Activated gamma-delta T cell (primary cell): ENCODE results near the gene ZSWIM2.
"Not testable (repeated sequence)": the region's sequence is repeated elsewhere in the genome, so short reads cannot be mapped to it uniquely, and the experiment has no call there.

Experiments used
- DNase-seq: peaks from one replicate; lab custom pipeline; 2025; lab: John Stamatoyannopoulos, UW

The ZSWIM2 gene

DNA sequence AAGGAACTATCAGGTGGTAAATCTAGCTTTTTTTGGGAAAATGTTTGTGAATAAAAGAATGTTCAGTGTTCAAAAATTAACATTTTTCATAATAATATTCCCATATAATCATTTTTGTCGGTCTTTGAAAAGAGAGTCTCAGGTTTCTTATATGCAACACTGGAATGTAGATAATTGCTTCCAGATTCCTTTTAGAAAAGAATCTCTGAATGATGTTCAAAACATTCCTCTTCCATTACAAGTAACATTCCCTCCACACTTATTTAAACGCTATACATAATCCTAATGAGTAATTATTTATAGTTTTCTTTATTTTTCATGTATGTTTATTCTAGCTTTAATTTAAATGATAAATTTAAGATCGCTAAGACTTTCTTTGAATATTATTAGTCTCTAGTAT is 7.0 kb downstream of the ZSWIM2 start:
- DNase-seq: no peak

DNA sequence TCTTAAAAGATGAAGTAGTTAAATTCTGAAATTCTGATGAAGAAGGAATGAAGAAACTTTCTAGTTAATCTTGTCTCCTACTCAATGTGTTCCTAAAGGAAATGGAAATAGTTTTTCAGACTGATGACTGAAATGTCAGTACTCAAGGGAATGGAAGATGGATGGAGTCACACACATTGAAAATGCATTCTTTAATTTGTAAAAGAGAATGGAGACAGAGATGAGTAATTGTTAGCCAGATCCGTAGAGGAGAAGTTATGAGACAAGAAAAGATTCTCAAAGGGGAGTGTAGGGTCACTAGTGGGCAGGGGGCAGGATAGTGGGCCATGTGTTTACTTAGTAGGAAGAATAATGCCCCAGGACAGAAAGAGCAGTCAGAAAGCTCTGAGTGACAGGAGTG is 13.3 kb downstream of the ZSWIM2 start:
- no peak for DNase-seq

DNA sequence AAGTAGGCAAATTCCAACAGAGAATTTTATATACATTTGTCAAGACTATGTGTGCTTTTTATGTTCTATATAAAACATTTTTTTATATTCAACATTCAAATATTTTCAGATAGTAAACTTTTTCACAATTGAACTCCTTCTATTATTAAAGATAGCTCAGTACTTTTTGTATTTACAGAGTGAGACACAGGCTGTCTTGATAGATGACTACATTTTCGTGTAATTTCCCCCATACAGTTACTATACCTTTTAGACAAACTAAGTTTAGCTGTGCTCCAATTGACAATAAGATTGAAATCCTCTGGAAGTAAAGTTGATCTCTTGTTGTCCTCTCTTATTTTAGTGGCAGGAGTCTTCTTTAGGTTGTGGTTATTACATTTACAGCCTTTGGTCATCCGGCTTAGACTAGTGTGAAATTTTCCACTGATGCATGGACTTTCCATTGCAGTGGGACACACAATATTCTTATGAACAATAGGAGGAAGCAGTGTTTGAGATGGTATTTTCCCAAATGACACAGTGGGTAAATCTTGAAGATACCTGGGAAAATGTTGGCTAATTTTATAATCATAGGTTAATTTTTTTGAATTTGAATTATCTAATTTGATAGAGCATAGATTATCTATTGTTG is 21.0 kb downstream of the ZSWIM2 start:
- DNase-seq: no peak

DNA sequence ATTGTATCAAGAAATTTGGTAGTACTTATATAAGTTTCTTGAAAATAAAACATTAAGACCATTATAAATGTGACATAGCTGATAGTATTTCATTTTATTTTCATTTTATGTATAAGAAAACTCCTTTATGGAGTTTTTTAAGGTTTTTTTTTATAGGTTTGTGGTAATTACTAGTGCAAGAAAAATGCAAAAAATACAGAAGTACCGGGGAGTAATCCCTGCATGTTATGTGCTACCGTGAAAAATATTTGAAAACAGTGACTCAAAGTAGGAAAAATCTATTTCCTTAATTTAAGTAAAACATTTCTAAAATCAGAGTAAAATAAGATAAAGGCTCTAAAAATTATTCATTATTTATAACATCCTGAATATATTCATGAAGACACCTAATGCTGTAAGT is 21.6 kb downstream of the ZSWIM2 start:
- no peak for DNase-seq

DNA sequence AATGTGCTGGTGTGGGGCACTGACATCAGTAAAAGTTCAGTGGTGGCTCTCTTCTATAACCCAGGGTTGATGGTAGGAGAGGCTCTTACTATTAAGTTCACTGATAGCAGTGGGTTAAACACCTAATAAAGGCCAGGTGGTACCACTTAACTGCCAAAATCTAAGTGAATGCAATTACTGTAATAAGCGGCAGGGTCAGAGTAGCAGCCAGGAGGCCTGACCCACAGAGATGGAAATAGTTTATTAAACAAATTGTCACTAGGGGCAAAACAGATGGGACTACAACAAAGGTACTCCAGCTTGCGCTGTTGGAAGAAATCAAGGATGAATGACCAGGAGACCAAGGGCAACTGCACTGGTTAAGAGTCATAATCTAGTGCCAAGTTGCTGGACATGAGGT is 26.6 kb downstream of the ZSWIM2 start:
- no peak for DNase-seq

DNA sequence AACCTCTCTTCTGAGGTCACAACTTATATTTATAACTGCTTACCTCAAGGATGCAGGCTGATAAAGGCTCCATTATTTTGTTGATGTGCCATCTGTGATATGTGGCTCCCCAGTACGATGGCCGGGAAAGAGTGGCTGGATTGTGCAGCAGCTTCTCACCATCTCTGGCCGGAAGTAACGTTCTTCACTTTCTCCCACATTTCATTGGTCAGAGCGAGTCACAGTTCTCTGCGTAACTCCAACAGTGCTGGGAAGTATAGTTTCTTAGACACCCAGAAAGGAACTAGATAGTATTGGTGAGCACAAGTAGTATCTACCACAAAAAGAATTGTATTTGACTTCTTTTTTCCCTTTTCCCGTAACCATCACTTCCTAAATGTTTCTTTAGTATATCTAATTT is 28.7 kb downstream of the ZSWIM2 start:
- DNase-seq: no peak

DNA sequence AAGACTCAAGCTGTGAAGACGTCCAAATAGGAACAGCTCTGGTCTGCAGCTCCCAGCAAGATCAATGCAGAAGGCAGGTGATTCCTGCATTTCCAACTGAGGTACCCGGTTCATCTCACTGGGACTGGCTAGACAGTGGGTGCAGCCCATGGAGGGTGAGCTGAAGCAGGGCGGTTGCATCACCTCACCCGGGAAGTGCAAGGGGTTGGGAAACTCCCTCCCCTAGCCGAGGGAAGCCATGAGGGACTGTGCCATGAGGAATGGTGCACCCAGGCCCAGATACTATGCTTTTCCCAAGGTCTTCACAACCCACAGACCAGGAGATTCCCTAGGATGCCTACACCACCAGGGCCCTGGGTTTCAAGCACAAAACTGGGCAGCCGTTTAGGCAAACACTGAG is 37.2 kb downstream of the ZSWIM2 start:
- not testable (repeated sequence) for DNase-seq

DNA sequence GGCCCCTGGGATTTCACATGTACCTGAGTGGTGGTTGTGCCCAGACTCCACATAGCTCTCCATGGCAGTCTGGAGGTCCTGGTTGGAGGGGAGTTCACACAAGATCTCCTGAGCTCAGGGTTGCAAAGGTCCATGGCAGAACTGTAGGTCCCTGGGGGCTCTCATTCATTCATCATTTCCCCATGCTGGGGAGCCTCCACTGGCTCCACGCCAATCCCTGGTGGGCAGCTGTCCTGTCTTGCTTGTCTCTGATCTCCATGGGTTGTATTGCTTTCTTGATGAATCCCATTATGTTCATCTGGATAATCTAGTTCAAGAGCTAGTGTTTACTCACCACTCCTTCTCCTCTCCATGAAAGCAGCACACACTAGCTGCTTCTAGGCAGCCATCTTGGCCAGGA is 42.4 kb downstream of the ZSWIM2 start:
- no peak for DNase-seq

DNA sequence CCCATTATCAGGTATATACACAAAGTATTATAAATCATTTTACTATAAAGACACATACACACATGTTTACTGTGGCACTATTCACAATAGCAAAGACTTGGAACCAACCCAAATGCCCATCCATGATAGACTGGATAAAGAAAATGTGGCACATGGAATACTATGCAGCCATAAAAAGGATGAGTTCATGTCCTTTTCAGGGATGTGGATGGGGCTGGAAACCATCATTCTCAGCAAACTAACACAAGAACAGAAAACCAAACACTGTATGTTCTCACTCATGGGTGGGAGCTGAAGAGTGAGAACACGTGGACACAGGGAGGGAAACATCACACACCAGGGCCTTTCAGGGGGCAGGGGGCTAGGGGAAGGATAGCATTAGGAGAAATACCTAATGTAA is 50.4 kb downstream of the ZSWIM2 start:
- not testable (repeated sequence) for DNase-seq

DNA sequence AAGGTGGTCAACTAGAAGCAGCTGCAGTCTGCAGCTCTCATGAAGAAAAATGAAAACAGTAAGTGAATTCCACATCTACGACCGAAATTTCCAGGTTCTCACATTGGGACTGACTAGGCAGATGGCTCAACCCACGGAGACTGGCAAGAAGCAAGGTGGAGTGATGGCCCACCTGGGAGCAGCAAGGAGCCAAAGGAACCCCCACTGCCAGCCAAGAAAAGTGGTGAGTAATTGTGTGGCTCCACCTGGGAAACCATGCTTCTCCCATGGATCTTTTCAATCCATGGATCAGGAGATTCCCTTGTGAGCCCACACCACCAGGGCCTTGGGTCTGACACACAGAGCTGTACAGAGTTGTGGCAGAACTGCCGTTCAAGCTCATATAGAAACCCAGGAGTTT is 64.0 kb downstream of the ZSWIM2 start:
- DNase-seq: no peak

DNA sequence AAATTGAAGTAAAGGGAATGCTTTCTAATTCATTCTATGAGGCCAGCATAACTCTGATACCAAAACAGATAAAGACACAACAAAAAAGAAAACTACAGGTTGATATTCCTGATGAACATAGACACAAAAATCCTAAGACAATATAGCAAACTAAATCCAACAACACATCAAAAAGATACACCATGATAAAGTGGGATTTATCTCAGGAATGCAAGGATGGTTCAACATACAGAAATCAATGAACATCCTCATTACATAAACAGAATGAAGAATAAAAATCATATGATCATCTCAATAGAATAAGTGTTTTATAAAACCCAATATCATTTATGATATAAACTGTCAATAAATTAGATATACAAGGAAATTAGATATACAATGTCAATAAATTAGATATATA is 65.7 kb downstream of the ZSWIM2 start:
- DNase-seq: no peak

DNA sequence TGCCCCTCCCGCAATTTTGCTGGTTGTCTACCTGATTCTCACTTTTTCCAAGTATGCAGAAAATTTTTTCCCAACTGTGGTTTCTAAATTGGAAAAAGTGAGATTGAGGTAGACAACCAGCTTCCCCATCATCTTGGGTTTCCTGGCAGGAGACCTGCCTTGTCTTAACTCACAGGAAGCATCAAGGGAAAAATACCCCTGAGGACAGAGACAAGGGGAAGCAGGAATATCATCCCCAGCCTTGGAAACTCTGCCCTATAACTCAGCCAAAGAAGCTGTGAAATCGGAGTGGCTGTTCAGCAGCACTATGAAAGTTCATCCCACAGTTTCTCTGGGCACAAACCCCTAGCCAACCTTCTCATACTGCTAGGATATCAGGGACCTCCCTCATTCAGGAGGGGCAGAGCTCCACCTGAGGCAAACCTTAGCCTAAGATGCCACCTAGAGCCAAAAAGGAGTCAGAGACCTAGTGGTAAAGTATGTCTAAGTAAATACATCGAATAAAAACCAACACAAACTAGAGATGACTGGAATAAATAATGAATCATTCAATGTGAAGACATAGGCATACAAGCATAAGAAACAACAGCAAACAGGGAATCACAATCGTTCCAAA is 68.2 kb downstream of the ZSWIM2 start:
- DNase-seq: no peak
